ENCODE data around the gene POLR3E. TPM values are rescaled to one million over a fixed set of nuclear protein-coding genes. Genes with fewer than 3 reads are reported as not detected.

Gene POLR3E, protein sequence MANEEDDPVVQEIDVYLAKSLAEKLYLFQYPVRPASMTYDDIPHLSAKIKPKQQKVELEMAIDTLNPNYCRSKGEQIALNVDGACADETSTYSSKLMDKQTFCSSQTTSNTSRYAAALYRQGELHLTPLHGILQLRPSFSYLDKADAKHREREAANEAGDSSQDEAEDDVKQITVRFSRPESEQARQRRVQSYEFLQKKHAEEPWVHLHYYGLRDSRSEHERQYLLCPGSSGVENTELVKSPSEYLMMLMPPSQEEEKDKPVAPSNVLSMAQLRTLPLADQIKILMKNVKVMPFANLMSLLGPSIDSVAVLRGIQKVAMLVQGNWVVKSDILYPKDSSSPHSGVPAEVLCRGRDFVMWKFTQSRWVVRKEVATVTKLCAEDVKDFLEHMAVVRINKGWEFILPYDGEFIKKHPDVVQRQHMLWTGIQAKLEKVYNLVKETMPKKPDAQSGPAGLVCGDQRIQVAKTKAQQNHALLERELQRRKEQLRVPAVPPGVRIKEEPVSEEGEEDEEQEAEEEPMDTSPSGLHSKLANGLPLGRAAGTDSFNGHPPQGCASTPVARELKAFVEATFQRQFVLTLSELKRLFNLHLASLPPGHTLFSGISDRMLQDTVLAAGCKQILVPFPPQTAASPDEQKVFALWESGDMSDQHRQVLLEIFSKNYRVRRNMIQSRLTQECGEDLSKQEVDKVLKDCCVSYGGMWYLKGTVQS
- total RNA-seq: 10 to 100 TPM; 52.4 to 54.3 TPM

- peaks cover 3% of the 10 kb centered on the region for H3K27me3 Mint-ChIP-seq
- peak within 1 kb of the TSS; percentile 94 for H3K4me3 Mint-ChIP-seq
- no peaks in the 10 kb centered on the region for H3K9me3 Mint-ChIP-seq
- POLR2A ChIA-PET: no interaction called here
- H3K4me1 Mint-ChIP-seq: peaks cover 41% of the 10 kb centered on the region
- CTCF ChIA-PET: interaction anchor here (0.6 to 4.5 kb wide), 21 partner anchors 10 to 290 kb away, joined by 3 to 48 read pairs (median 4); partner anchors contain the start of genes EEF2K and MOSMO
- peak within 1 kb of the TSS; percentile 98 for H3K27ac Mint-ChIP-seq
- peaks cover 20% of the 10 kb centered on the region for H3K36me3 Mint-ChIP-seq (ENCODE audit: low read depth)
- peak; percentile 100 for DNase-seq
These were observed at the start of gene POLR3E for GRCh38 chr16:22297114-22297870. Gene POLR3E (plus strand): TSS chr16:22297409. CDS start chr16:22302969, 5,560 bp downstream.

DNA sequence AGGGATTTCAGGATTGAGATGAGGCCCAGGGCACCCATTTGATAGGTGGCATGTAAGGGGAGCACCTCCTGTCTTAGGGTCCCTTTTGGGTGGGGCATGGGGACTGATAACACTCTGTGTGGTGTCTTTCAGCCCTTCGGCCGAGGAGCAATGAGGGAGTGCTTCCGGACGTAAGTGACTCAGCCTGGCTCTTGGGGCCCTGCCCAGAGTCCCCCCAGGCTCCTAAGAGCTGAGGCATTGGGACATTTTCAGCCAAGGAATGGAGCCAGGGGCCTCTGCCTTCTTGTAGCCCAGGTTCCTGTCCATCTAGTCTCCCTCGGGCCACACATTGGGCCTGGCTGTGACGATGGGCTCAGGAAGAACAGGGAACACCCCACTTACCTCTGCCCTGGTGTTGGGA, 46.7 kb upstream of the POLR3E start:
- peaks cover 46% of the 10 kb centered on the region for H3K36me3 Mint-ChIP-seq (ENCODE audit: low read depth)
- no peak overlapping the region for H3K27ac Mint-ChIP-seq
- H3K4me3 Mint-ChIP-seq: no peak overlapping the region
- no peaks in the 10 kb centered on the region for H3K4me1 Mint-ChIP-seq
- H3K27me3 Mint-ChIP-seq: no peaks in the 10 kb centered on the region
- no peak for DNase-seq
- POLR2A ChIA-PET: no interaction called here
- CTCF ChIA-PET: interaction anchor here (0.8 to 2.8 kb wide), 2 partner anchors 12 to 47 kb away, joined by 3 to 8 read pairs; partner anchors contain the start of gene POLR3E
- H3K9me3 Mint-ChIP-seq: peaks cover 4% of the 10 kb centered on the region

DNA sequence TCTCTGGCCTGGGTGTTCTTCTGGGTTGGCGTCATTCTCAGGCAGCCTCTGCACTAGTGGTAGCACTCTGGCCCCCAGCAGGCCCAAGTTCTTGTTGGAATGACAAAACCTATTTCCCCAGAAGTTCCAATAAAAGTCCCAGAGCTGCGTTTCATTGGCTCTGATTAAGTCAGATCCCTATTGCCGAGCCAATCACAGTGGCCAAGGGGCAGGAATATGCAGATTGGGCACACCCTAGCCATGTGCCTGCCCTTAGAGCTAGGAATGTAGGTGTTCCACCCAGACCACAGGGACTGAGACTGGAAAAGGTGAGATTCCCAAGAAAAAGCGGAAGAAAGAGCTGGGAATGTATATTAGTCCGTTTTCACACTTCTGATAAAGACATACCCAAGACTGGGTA, 44.9 kb upstream of the POLR3E start:
- H3K4me3 Mint-ChIP-seq: no peak overlapping the region
- peaks cover 4% of the 10 kb centered on the region for H3K9me3 Mint-ChIP-seq
- H3K36me3 Mint-ChIP-seq (ENCODE audit: low read depth): peaks cover 51% of the 10 kb centered on the region
- H3K27me3 Mint-ChIP-seq: no peaks in the 10 kb centered on the region
- POLR2A ChIA-PET: no interaction called here
- no peaks in the 10 kb centered on the region for H3K4me1 Mint-ChIP-seq
- CTCF ChIA-PET: interaction anchor here (0.8 to 3.0 kb wide), 4 partner anchors 8 to 26 kb away, joined by 3 to 17 read pairs (median 6); no protein-coding TSS in a partner anchor
- H3K27ac Mint-ChIP-seq: no peak overlapping the region
- DNase-seq: no peak

DNA sequence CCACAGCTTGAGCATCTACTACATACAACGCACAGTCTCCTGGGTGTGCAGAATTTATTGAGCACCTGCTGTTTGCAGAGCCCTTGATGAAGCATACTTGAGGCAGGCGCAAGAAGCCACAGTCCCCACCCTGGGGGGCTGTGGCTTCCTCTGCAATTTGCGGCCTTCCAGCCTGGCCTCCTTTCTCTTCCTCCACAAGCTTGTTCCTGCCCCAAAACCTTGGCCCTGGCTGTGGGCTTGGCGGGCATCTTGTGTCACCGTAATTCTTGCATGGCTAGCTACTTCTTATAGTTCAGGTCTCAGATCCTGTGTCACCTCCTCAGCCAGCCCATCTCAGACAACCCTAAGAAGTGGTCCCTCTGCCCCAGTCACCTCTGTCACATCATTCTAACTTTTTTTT, 43.9 kb upstream of the POLR3E start:
- no peak overlapping the region for H3K27ac Mint-ChIP-seq
- H3K27me3 Mint-ChIP-seq: no peaks in the 10 kb centered on the region
- no peak overlapping the region for H3K4me3 Mint-ChIP-seq
- H3K4me1 Mint-ChIP-seq: no peaks in the 10 kb centered on the region
- no peak for DNase-seq
- POLR2A ChIA-PET: interaction anchor here (0.6 kb wide), 1 partner anchor 30 kb away, joined by 4 read pairs; no protein-coding TSS in a partner anchor
- peaks cover 4% of the 10 kb centered on the region for H3K9me3 Mint-ChIP-seq
- CTCF ChIA-PET: interaction anchor here (0.6 to 3.0 kb wide), 3 partner anchors 11 to 1521 kb away, joined by 3 to 17 read pairs (median 5); no protein-coding TSS in a partner anchor
- peaks cover 60% of the 10 kb centered on the region for H3K36me3 Mint-ChIP-seq (ENCODE audit: low read depth)

DNA sequence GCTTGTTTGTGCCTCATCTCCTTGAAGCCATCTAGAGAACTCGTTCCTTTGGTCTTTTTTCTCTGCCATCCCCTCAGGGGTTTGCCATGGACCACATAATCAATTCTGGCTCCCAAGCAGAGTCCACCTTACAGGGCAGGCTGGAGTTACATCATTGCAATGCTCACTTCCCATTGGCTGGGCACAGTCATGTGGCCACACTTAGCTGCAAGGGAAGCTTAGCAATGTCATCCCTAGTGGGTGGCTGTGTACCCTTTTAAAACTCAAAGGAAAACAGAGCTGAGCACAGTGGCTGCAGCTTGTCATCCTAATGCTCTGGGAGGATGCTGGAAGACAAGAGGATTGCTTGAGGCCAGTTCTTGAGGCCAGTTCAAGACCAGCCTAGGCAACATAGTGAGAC, 41.9 kb upstream of the POLR3E start:
- peaks cover 4% of the 10 kb centered on the region for H3K9me3 Mint-ChIP-seq
- no peak overlapping the region for H3K27ac Mint-ChIP-seq
- H3K27me3 Mint-ChIP-seq: no peaks in the 10 kb centered on the region
- H3K36me3 Mint-ChIP-seq (ENCODE audit: low read depth): peaks cover 68% of the 10 kb centered on the region
- CTCF ChIA-PET: interaction anchor here (1.3 kb wide), 1 partner anchor 9 kb away, joined by 4 read pairs; no protein-coding TSS in a partner anchor
- H3K4me3 Mint-ChIP-seq: no peak overlapping the region
- no peaks in the 10 kb centered on the region for H3K4me1 Mint-ChIP-seq
- POLR2A ChIA-PET: no interaction called here
- DNase-seq: no peak

DNA sequence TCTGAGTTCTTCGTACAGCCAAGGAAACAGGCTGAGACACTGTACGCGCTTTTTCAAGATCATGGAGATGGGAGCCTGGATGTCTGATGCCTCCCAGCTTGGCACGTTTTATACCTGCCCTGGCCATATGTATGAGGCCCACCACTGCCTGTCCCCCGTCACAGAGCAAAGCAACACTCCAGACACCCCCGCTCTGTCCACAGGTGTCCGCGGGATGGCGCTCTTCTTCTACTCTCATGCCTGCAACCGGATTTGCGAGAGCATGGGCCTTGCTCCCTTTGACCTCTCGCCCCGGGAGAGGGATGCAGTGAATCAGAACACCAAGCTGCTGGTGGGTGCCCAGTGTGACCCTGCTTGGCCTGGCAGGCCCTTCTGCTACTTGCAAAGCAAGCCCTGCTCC, 39.8 kb upstream of the POLR3E start:
- DNase-seq: no peak
- H3K36me3 Mint-ChIP-seq (ENCODE audit: low read depth): peaks cover 64% of the 10 kb centered on the region
- peaks cover 4% of the 10 kb centered on the region for H3K9me3 Mint-ChIP-seq
- POLR2A ChIA-PET: no interaction called here
- CTCF ChIA-PET: no interaction called here
- H3K27me3 Mint-ChIP-seq: no peaks in the 10 kb centered on the region
- H3K4me1 Mint-ChIP-seq: peaks cover 11% of the 10 kb centered on the region
- no peak overlapping the region for H3K27ac Mint-ChIP-seq
- H3K4me3 Mint-ChIP-seq: no peak overlapping the region

- CTCF ChIA-PET: interaction anchor here (0.6 to 1.4 kb wide), 2 partner anchors 8 to 21 kb away, joined by 3 to 4 read pairs; no protein-coding TSS in a partner anchor
- no peaks in the 10 kb centered on the region for H3K9me3 Mint-ChIP-seq
- no peak overlapping the region for H3K27ac Mint-ChIP-seq
- DNase-seq: no peak
- peaks cover 37% of the 10 kb centered on the region for H3K4me1 Mint-ChIP-seq
- H3K4me3 Mint-ChIP-seq: no peak overlapping the region
- POLR2A ChIA-PET: no interaction called here
- peaks cover 49% of the 10 kb centered on the region for H3K36me3 Mint-ChIP-seq (ENCODE audit: low read depth)
- no peaks in the 10 kb centered on the region for H3K27me3 Mint-ChIP-seq
These were observed 36.7 kb upstream of the POLR3E start for GRCh38 chr16:22260490-22260889.

GRCh38 chr16:22262460-22262859, 34.7 kb upstream of the POLR3E start:
- Mint-ChIP-seq H3K36me3 (ENCODE audit: low read depth) (peaks cover 45% of the 10 kb centered on the region), H3K4me1 (peaks cover 40% of the 10 kb centered on the region), H3K4me3 (no peak overlapping the region), H3K27me3 (no peaks in the 10 kb centered on the region), H3K27ac (peak overlapping the region; percentile 76), H3K9me3 (no peaks in the 10 kb centered on the region)
- ChIA-PET POLR2A (no interaction called here), CTCF (interaction anchor here (1.2 to 1.9 kb wide), 2 partner anchors 11 to 47 kb away, joined by 3 to 8 read pairs; no protein-coding TSS in a partner anchor)
- no peak for DNase-seq

DNA sequence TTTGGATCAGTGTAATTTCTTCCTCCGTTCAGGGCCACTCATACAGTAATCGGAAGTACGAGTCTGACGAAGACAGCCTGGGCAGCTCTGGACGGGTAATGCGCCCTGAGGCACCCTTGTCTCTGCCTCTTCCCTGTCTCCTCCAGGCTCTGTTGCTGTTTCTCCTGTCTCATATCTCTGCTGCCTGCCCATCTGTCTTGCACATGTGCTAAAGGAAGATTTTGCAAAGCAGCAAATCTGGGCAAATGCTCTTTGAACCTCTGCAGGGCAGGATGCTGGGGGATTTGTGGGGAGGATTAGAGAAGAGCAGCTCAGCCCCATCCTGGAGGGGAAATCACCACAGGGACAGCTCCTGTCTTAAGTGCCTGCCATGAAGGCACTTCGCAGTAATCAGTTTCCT, 32.4 kb upstream of the POLR3E start:
- Mint-ChIP-seq H3K27ac (peak overlapping the region; percentile 57), H3K27me3 (no peaks in the 10 kb centered on the region), H3K4me1 (peaks cover 40% of the 10 kb centered on the region), H3K4me3 (no peak overlapping the region), H3K36me3 (ENCODE audit: low read depth) (peaks cover 31% of the 10 kb centered on the region), H3K9me3 (no peaks in the 10 kb centered on the region)
- CTCF ChIA-PET: interaction anchor here (1.1 kb wide), 1 partner anchor 9 kb away, joined by 4 read pairs; no protein-coding TSS in a partner anchor
- POLR2A ChIA-PET: interaction anchor here (0.6 kb wide), 1 partner anchor 29 kb away, joined by 3 read pairs; no protein-coding TSS in a partner anchor
- peak; percentile 47 for DNase-seq

- ChIA-PET POLR2A (no interaction called here), CTCF (no interaction called here)
- Mint-ChIP-seq H3K4me3 (no peak overlapping the region), H3K36me3 (ENCODE audit: low read depth) (peaks cover 27% of the 10 kb centered on the region), H3K4me1 (peaks cover 42% of the 10 kb centered on the region), H3K9me3 (no peaks in the 10 kb centered on the region), H3K27me3 (no peaks in the 10 kb centered on the region), H3K27ac (peak overlapping the region; percentile 15)
- no peak for DNase-seq
These were observed 31.9 kb upstream of the POLR3E start for GRCh38 chr16:22265351-22265750.

DNA sequence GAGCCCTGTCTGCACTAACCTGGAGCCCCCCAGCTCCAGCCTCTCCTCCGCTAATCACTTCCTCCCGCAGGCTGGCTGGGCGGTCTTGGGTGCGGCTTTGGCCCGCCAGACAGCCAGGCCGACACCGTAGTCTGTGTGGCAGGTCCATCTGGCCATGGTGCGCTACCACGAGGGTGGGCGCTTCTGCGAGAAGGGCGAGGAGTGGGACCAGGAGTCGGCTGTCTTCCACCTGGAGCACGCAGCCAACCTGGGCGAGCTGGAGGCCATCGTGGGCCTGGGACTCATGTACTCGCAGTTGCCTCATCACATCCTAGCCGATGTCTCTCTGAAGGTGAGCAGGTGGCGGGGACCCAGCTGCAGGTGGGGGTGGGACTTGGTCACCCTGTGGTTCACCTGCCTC, 30.7 kb upstream of the POLR3E start:
- POLR2A ChIA-PET: no interaction called here
- CTCF ChIA-PET: interaction anchor here (0.6 to 1.5 kb wide), 3 partner anchors 10 to 60 kb away, joined by 3 to 5 read pairs (median 3); partner anchors contain the start of gene EEF2K
- H3K4me1 Mint-ChIP-seq: peaks cover 43% of the 10 kb centered on the region
- no peaks in the 10 kb centered on the region for H3K9me3 Mint-ChIP-seq
- no peak overlapping the region for H3K4me3 Mint-ChIP-seq
- peaks cover 24% of the 10 kb centered on the region for H3K36me3 Mint-ChIP-seq (ENCODE audit: low read depth)
- no peak overlapping the region for H3K27ac Mint-ChIP-seq
- no peak for DNase-seq
- no peaks in the 10 kb centered on the region for H3K27me3 Mint-ChIP-seq

GRCh38 chr16:22267764-22268163, 29.4 kb upstream of the POLR3E start:
- H3K4me3 Mint-ChIP-seq: no peak overlapping the region
- no peaks in the 10 kb centered on the region for H3K27me3 Mint-ChIP-seq
- peaks cover 34% of the 10 kb centered on the region for H3K4me1 Mint-ChIP-seq
- peaks cover 34% of the 10 kb centered on the region for H3K36me3 Mint-ChIP-seq (ENCODE audit: low read depth)
- H3K9me3 Mint-ChIP-seq: no peaks in the 10 kb centered on the region
- CTCF ChIA-PET: interaction anchor here (0.7 to 1.7 kb wide), 2 partner anchors 17 to 29 kb away, joined by 3 to 6 read pairs; partner anchors contain the start of gene POLR3E
- DNase-seq: no peak
- POLR2A ChIA-PET: no interaction called here
- H3K27ac Mint-ChIP-seq: no peak overlapping the region
